HEK293 (cell line): ENCODE data around the gene PLEKHG3.

Source experiments
- CTCF ChIA-PET: fragments of 350-600 bp; formaldehyde crosslinking; extraction: SDS; loops from one replicate; lab custom pipeline; 2021; ENCODE audit warnings: antibody characterized with exemption; lab: Yijun Ruan, JAX
- POLR2A ChIA-PET: fragments of 300-600 bp; formaldehyde crosslinking; extraction: SDS; loops from one replicate; lab custom pipeline; 2020; ENCODE audit warnings: antibody characterized with exemption, inconsistent platforms; lab: Yijun Ruan, JAX
- H3K27ac ChIP-seq: fragments of 200-500 bp; sonication (Bioruptor generic); 2 replicates; pipeline ENCODE4 v1.5.1; 2014; ENCODE audit warnings: low read depth, low read length, control low read depth, inconsistent platforms; ENCODE audit errors: extremely low read depth
- H3K36me3 ChIP-seq, 2 experiments: fragments of 200-500 bp in 1 of 2; sonication (Bioruptor generic) in 1 of 2; 1 replicate in 1 of 2; 2 replicates in 1 of 2; pipeline ENCODE4 v1.5.1; 2014 to 2017; ENCODE audit warnings: inconsistent platforms in 2 of 2, low read length in 2 of 2; ENCODE audit not compliant: control insufficient read depth in 2 of 2, insufficient read depth in 1 of 2
- H3K4me1 ChIP-seq: fragments of 200-500 bp; sonication (Bioruptor generic); 2 replicates; pipeline ENCODE4 v1.5.1; 2014; ENCODE audit warnings: mild to moderate bottlenecking, low read length, inconsistent platforms; ENCODE audit not compliant: control insufficient read depth, insufficient read depth
- H3K4me3 ChIP-seq: 2 replicates; pipeline ENCODE4 v1.5.1; 2011; ENCODE audit warnings: low read depth, mild to moderate bottlenecking, control low read depth, low read length, moderate library complexity
- H3K9me3 ChIP-seq: fragments of 200-500 bp; sonication (Bioruptor generic); 2 replicates; pipeline ENCODE4 v1.5.1; 2014; ENCODE audit warnings: low read depth, low read length, inconsistent platforms; ENCODE audit not compliant: control insufficient read depth, insufficient read depth
- GLIS1 ChIP-seq: fragments of 450-650 bp; formaldehyde crosslinking; IDR thresholded peaks from 2 replicates; pipeline ENCODE4 v1.5.1; 2016; ENCODE audit warnings: missing biosample characterization, missing genetic modification characterization
- GLIS2 ChIP-seq: fragments of 450-650 bp; formaldehyde crosslinking; IDR thresholded peaks from 2 replicates; pipeline ENCODE4 v1.5.1; 2016; ENCODE audit warnings: missing biosample characterization, missing genetic modification characterization
- IKZF3 ChIP-seq: fragments of 450-650 bp; IDR thresholded peaks from 2 replicates; pipeline ENCODE4 v1.5.0; 2018; ENCODE audit warnings: missing biosample characterization, mild to moderate bottlenecking, missing genetic modification characterization, moderate library complexity
- KLF7 ChIP-seq: fragments of 450-650 bp; formaldehyde crosslinking; IDR thresholded peaks from 2 replicates; pipeline ENCODE4 v1.5.1; 2016; ENCODE audit warnings: missing biosample characterization, missing genetic modification characterization, borderline replicate concordance
- KLF8 ChIP-seq: fragments of 450-650 bp; formaldehyde crosslinking; IDR thresholded peaks from 2 replicates; pipeline ENCODE4 v1.5.1; 2016; ENCODE audit warnings: missing biosample characterization, missing genetic modification characterization
- PRDM10 ChIP-seq: fragments of 450-650 bp; formaldehyde crosslinking; IDR thresholded peaks from 2 replicates; pipeline ENCODE4 v1.5.1; 2016; ENCODE audit warnings: missing biosample characterization, missing genetic modification characterization
- ZBTB20 ChIP-seq: fragments of 450-650 bp; formaldehyde crosslinking; IDR thresholded peaks from 2 replicates; pipeline ENCODE4 v1.5.1; 2016; ENCODE audit warnings: missing biosample characterization, missing genetic modification characterization
- ZIC2 ChIP-seq: fragments of 450-650 bp; formaldehyde crosslinking; IDR thresholded peaks from 2 replicates; pipeline ENCODE4 v1.5.1; 2016; ENCODE audit warnings: missing biosample characterization, missing genetic modification characterization
- ZNF114 ChIP-seq: fragments of 450-650 bp; formaldehyde crosslinking; IDR thresholded peaks from 2 replicates; pipeline ENCODE4 v1.5.0; 2017; ENCODE audit warnings: missing biosample characterization, missing genetic modification characterization
- ZNF2 ChIP-seq: fragments of 450-650 bp; formaldehyde crosslinking; IDR thresholded peaks from 2 replicates; pipeline ENCODE4 v1.5.1; 2016; ENCODE audit warnings: missing biosample characterization, missing genetic modification characterization
- ZNF24 ChIP-seq: fragments of 450-650 bp; formaldehyde crosslinking; IDR thresholded peaks from 2 replicates; pipeline ENCODE4 v1.5.1; 2016; ENCODE audit warnings: missing biosample characterization, missing genetic modification characterization
- ZNF324 ChIP-seq: fragments of 450-650 bp; formaldehyde crosslinking; IDR thresholded peaks from 2 replicates; pipeline ENCODE4 v1.5.1; 2016; ENCODE audit warnings: missing biosample characterization, missing genetic modification characterization
- ZNF529 ChIP-seq: fragments of 450-650 bp; formaldehyde crosslinking; IDR thresholded peaks from 2 replicates; pipeline ENCODE4 v1.5.1; 2017; ENCODE audit warnings: missing genetic modification characterization, missing biosample characterization; ENCODE audit not compliant: insufficient replicate concordance
- ZNF561 ChIP-seq: fragments of 450-650 bp; IDR thresholded peaks from 2 replicates; pipeline ENCODE4 v1.5.1; 2018; ENCODE audit warnings: missing biosample characterization, missing genetic modification characterization, borderline replicate concordance
- ZXDB ChIP-seq: fragments of 450-650 bp; formaldehyde crosslinking; IDR thresholded peaks from 2 replicates; pipeline ENCODE4 v1.5.1; 2016; ENCODE audit warnings: missing biosample characterization, missing genetic modification characterization

The PLEKHG3 gene

DNA sequence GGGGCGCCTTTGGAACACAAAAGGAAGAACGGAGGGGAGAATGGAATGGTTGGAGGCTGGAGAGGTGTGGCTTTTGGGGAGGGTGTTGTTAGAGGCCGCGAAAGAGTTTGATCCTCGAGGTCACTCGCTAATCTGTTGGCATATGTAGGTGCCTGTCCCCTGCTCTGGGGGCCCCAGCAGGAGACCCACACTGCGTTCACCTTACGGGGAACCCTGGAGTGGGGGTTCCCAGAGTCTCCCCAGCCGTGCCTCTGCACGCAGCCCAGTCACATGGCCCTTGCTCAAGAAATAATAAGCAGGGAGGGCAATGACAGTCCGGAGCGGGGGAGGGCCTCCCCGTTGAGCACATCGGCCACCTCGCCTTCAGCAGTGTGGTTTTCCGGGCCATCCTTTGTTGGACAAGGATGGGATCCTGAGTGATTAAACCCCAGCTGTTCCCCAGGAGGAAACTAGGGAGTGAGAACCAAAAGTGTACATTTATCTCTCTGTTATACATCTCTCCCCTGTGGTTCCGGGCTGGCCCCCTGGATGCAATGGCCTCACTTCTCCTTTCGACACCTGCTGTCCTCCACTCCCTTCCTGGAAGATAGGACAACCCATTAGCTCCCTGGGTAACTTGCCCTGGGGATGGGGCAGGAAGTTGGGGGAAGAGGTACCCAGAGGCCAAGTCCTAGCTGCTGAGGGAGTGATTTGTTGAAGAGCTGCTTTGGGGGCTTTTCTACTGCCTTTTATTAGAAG is 1.3 kb downstream of the PLEKHG3 start:
- CTCF ChIA-PET = interaction anchor here (0.7 to 1.4 kb wide), 5 partner anchors 20 to 275 kb away, joined by 3 to 5 read pairs (median 3); no protein-coding TSS in a partner anchor
- TF ChIP-seq PRDM10 (tag by site-specific recombination) = peak; percentile 85
- TF ChIP-seq ZIC2 (tag by site-specific recombination) = peak; percentile 98
- TF ChIP-seq KLF8 (tag by site-specific recombination) = 0 out of 2 replicates have a peak, but pooled peaks have one; percentile 41
- 0 out of 2 replicates have a peak, but pooled peaks have one; percentile 11 for TF ChIP-seq ZXDB (tag by site-specific recombination)
- TF ChIP-seq ZNF2 (tag by site-specific recombination) = no peak
- TF ChIP-seq ZNF114 (tag by site-specific recombination) = no peak
- TF ChIP-seq GLIS2 = peak; percentile 43
- TF ChIP-seq ZBTB20 (tag by site-specific recombination) = peak; percentile 58
- peak; percentile 88 for TF ChIP-seq GLIS1 (tag by site-specific recombination)
- no peak for TF ChIP-seq IKZF3 (tag by site-specific recombination)
- POLR2A ChIA-PET = interaction anchor here (0.7 to 2.0 kb wide), 3 partner anchors 15 to 185 kb away, joined by 4 to 11 read pairs (median 9); no protein-coding TSS in a partner anchor
- Histone ChIP-seq H3K27ac (peak overlapping the region; percentile 75; the same call in 1 of the 2 replicates), H3K4me1 (peaks cover 26% of the 10 kb centered on the region), H3K36me3 (peaks cover 0 to 5% of the 10 kb centered on the region in 2 experiments; a peak in 1 of 3 replicates), H3K9me3 (no peaks in the 10 kb centered on the region), H3K4me3 (peak overlapping the region; percentile 75)

- Histone ChIP-seq H3K27ac (no peak overlapping the region), H3K4me3 (no peak overlapping the region), H3K9me3 (no peaks in the 10 kb centered on the region), H3K36me3 (peaks cover 0 to 5% of the 10 kb centered on the region in 2 experiments; a peak in 1 of 3 replicates), H3K4me1 (peaks cover 26% of the 10 kb centered on the region)
- POLR2A ChIA-PET = no interaction called here
- CTCF ChIA-PET = interaction anchor here (0.6 kb wide), 1 partner anchor 125 kb away, joined by 3 read pairs; no protein-coding TSS in a partner anchor
- no peak for TF ChIP-seq ZNF24
- no peak for TF ChIP-seq ZNF324 (tag by site-specific recombination)
- TF ChIP-seq KLF7 (tag by site-specific recombination) = no peak
- no peak for TF ChIP-seq ZNF561
- TF ChIP-seq ZNF114 (tag by site-specific recombination) = no peak
Measured at GRCh38 chr14:64706119-64706592, 1.9 kb downstream of the PLEKHG3 start.

GRCh38 chr14:64706593-64707193 is 2.5 kb downstream of the PLEKHG3 start:
- no peak overlapping the region for H3K27ac ChIP-seq
- TF ChIP-seq ZNF529 = no peak
- peaks cover 25% of the 10 kb centered on the region for H3K4me1 ChIP-seq
- no peaks in the 10 kb centered on the region for H3K9me3 ChIP-seq
- POLR2A ChIA-PET = interaction anchor here (1.0 kb wide), 1 partner anchor 201 kb away, joined by 3 read pairs; no protein-coding TSS in a partner anchor
- CTCF ChIA-PET = interaction anchor here (0.6 kb wide), 1 partner anchor 125 kb away, joined by 3 read pairs; no protein-coding TSS in a partner anchor
- H3K4me3 ChIP-seq = no peak overlapping the region
- peaks cover 0 to 5% of the 10 kb centered on the region in 2 experiments; a peak in 1 of 3 replicates for H3K36me3 ChIP-seq
